ENCODE data around the gene KIFC1. TPM values are rescaled to one million over a fixed set of nuclear protein-coding genes. Genes with fewer than 3 reads are reported as not detected.

KIFC1 gene
- total and polyA plus RNA-seq, 9 of the 15 experiments (the other 6 are each of a cell fraction or from before 2014, with no cell fraction given), result 1.3 to 95.2 (median 76.9) TPM

GRCh38 chr6:33344701-33345697, 46.6 kb upstream of the KIFC1 start (continued):
- TF ChIP-seq MNT (conservative IDR thresholded peaks at IDR 0.05), result peak in 1 of 2 experiments; percentile 43; a peak in 2 of 4 replicates
- TF ChIP-seq UBTF (IDR thresholded peaks at IDR 0.05; ENCODE audit: borderline replicate concordance in 1 of 2, low read depth in 2 of 2, low read length in 2 of 2), result no peak
- peak; percentile 23; the same call in 1 of the 2 replicates for TF ChIP-seq FOXK1 (CRISPR knock-in tag; IDR thresholded peaks at IDR 0.05; ENCODE audit: borderline replicate concordance)
- TF ChIP-seq PHB2 (IDR thresholded peaks at IDR 0.05; ENCODE audit: low read depth), result no peak
- no peak for TF ChIP-seq ZBTB26 (CRISPR knock-in tag; IDR thresholded peaks at IDR 0.05)
- no peak for TF ChIP-seq SREBF2 (CRISPR knock-in tag; IDR thresholded peaks at IDR 0.05)
- TF ChIP-seq ZBTB34 (CRISPR knock-in tag; IDR thresholded peaks at IDR 0.05), result no peak
- TF ChIP-seq ARID4B (CRISPR knock-in tag; IDR thresholded peaks at IDR 0.05), result peak; percentile 66
- TF ChIP-seq SRF (CRISPR knock-in tag; IDR thresholded peaks at IDR 0.05), result no peak
- no peak for TF ChIP-seq HBP1 (CRISPR knock-in tag; IDR thresholded peaks at IDR 0.05)
- peak; percentile 82 for TF ChIP-seq RNF2 (IDR thresholded peaks at IDR 0.05)
- TF ChIP-seq SMARCA4 (IDR thresholded peaks at IDR 0.05), result peak; percentile 84
